ENCODE measurements around the gene PDCD6IP. TPM values are rescaled to one million over a fixed set of nuclear protein-coding genes. Genes with fewer than 3 reads are reported as not detected.

PDCD6IP gene
- total RNA-seq, 2 donors from 2014 or later, result 120 to 134 TPM

DNA sequence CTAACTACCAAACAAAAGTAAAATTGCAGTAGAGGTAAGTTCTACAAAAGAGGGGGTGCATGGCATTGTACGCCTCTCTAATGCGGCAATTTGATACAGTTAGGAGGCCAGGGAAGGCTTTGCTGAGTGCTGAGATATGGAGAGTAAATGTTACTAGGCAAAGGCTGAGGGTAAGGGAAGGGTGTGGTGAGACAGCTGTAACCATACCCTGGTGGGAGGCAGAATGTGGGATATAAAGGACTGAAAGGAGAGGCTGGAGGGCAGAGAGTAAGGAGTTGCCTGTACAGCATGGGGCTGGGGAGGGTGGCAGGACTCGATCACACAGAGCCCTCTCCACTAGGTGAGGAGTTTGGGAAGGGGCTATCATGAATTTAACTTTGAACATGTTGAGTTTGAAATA lies 106.3 kb downstream of the PDCD6IP start:
- no peak overlapping the region for H3K9ac ChIP-seq (ENCODE audit: extremely low read depth, low read length, poor library complexity, severe bottlenecking)
- no peaks in the 10 kb centered on the region for H3K4me1 ChIP-seq (ENCODE audit: control insufficient read depth, insufficient read depth, low read length)
- Mint-ChIP-seq H3K4me1 (no peaks in the 10 kb centered on the region), H3K27me3 (ENCODE audit: insufficient read depth) (no peaks in the 10 kb centered on the region), H3K9me3 (no peaks in the 10 kb centered on the region), H3K27ac (no peak overlapping the region), H3K36me3 (ENCODE audit: low read depth) (no peaks in the 10 kb centered on the region), H3K4me3 (no peak overlapping the region)
- H3K27ac ChIP-seq (ENCODE audit: low read depth, low read length), result no peak overlapping the region
- no peak for DNase-seq
- no peak overlapping the region for H3K4me3 ChIP-seq (ENCODE audit: low read length)
- 87 to 92% methylated on average over 3 of the region's 3 CpGs for WGBS, 2 experiments (ENCODE audit: insufficient coverage in 1 of 2, insufficient read length in 1 of 2)
- no peaks in the 10 kb centered on the region for H3K27me3 ChIP-seq (ENCODE audit: control insufficient read depth, insufficient read depth, low read length, poor library complexity, severe bottlenecking)
- no peaks in the 10 kb centered on the region for H3K9me3 ChIP-seq (ENCODE audit: control insufficient read depth, low read length)
- no peaks in the 10 kb centered on the region for H3K36me3 ChIP-seq (ENCODE audit: control insufficient read depth, insufficient read depth, low read length)
- TF ChIP-seq, protein P1, sequence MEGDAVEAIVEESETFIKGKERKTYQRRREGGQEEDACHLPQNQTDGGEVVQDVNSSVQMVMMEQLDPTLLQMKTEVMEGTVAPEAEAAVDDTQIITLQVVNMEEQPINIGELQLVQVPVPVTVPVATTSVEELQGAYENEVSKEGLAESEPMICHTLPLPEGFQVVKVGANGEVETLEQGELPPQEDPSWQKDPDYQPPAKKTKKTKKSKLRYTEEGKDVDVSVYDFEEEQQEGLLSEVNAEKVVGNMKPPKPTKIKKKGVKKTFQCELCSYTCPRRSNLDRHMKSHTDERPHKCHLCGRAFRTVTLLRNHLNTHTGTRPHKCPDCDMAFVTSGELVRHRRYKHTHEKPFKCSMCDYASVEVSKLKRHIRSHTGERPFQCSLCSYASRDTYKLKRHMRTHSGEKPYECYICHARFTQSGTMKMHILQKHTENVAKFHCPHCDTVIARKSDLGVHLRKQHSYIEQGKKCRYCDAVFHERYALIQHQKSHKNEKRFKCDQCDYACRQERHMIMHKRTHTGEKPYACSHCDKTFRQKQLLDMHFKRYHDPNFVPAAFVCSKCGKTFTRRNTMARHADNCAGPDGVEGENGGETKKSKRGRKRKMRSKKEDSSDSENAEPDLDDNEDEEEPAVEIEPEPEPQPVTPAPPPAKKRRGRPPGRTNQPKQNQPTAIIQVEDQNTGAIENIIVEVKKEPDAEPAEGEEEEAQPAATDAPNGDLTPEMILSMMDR (conservative IDR thresholded peaks at IDR 0.05), result no peak

DNA sequence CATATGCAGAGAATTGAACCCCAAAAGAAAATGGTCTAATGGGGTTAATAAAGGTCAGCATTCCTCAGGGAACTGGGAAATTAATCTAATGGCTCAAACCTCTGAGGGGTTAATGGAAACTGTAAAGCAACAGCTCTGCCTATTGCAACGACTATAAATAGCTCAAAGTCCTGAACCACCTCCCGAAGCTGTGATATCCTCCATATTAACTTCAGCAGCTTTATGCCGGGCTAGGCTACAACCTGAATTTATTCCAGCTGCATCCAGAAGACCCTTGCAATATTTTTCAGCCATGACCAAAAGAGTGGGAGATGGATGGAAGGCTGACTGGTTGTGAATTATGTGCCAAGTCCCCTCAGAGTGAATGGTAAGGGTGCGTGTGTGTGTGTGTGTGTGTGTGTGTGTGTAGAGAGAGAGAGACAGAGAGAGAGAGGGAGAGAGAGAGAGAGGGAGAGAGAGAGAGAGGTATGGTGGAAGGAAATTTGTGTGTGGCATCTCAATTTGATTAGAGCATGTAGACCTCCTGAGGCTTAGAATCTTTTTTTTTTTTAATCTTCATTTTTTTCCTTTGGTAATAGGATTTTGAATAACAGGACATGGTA lies 109.9 kb downstream of the PDCD6IP start:
- Histone ChIP-seq H3K36me3 (ENCODE audit: control insufficient read depth, insufficient read depth, low read length) (no peaks in the 10 kb centered on the region), H3K9ac (ENCODE audit: extremely low read depth, low read length, poor library complexity, severe bottlenecking) (no peak overlapping the region), H3K9me3 (ENCODE audit: control insufficient read depth, low read length) (no peaks in the 10 kb centered on the region), H3K4me1 (ENCODE audit: control insufficient read depth, insufficient read depth, low read length) (no peaks in the 10 kb centered on the region), H3K27ac (ENCODE audit: low read depth, low read length) (no peak overlapping the region), H3K27me3 (ENCODE audit: control insufficient read depth, insufficient read depth, low read length, poor library complexity, severe bottlenecking) (no peaks in the 10 kb centered on the region), H3K4me3 (ENCODE audit: low read length) (no peak overlapping the region)
- Mint-ChIP-seq H3K9me3 (no peaks in the 10 kb centered on the region), H3K27ac (no peak overlapping the region), H3K27me3 (ENCODE audit: insufficient read depth) (peaks cover 7% of the 10 kb centered on the region), H3K36me3 (ENCODE audit: low read depth) (no peaks in the 10 kb centered on the region), H3K4me1 (no peaks in the 10 kb centered on the region), H3K4me3 (no peak overlapping the region)
- no peak for DNase-seq
- TF ChIP-seq, protein P1 (conservative IDR thresholded peaks at IDR 0.05), result no peak
- 61 to 81% methylated on average over 4 of the region's 4 CpGs for WGBS, 2 experiments (ENCODE audit: insufficient coverage in 1 of 2, insufficient read length in 1 of 2)

DNA sequence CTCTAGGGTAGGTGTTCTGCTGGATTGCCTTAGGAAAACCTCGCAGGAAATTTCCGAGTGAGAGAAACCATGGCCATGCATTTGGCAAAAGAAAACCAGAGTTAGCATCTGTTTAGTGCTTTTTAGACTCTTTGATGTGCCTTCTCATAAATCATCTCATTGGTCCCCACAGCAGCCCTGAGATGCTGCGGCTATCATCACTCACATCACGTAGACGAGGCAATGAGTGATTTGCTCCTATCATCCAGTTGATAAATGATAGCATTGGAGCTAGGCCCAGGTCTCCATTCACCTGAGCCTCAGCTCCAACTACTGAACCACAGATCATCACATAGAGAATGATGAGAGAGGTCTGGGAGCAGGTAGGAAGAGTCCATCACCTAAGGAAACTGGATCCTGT lies 111.1 kb downstream of the PDCD6IP start:
- Mint-ChIP-seq H3K9me3 (no peaks in the 10 kb centered on the region), H3K27me3 (ENCODE audit: insufficient read depth) (peaks cover 7% of the 10 kb centered on the region), H3K27ac (no peak overlapping the region), H3K36me3 (ENCODE audit: low read depth) (no peaks in the 10 kb centered on the region), H3K4me1 (peaks cover 4% of the 10 kb centered on the region), H3K4me3 (no peak overlapping the region)
- no peak overlapping the region for H3K9ac ChIP-seq (ENCODE audit: extremely low read depth, low read length, poor library complexity, severe bottlenecking)
- TF ChIP-seq, protein P1 (conservative IDR thresholded peaks at IDR 0.05), result no peak
- no peak overlapping the region for H3K4me3 ChIP-seq (ENCODE audit: low read length)
- no peak for DNase-seq
- no peaks in the 10 kb centered on the region for H3K27me3 ChIP-seq (ENCODE audit: control insufficient read depth, insufficient read depth, low read length, poor library complexity, severe bottlenecking)
- no peaks in the 10 kb centered on the region for H3K9me3 ChIP-seq (ENCODE audit: control insufficient read depth, low read length)
- H3K36me3 ChIP-seq (ENCODE audit: control insufficient read depth, insufficient read depth, low read length), result no peaks in the 10 kb centered on the region
- 84 to 89% methylated on average over 5 of the region's 5 CpGs for WGBS, 2 experiments (ENCODE audit: insufficient coverage in 1 of 2, insufficient read length in 1 of 2)
- H3K4me1 ChIP-seq (ENCODE audit: control insufficient read depth, insufficient read depth, low read length), result peaks cover 1% of the 10 kb centered on the region
- no peak overlapping the region for H3K27ac ChIP-seq (ENCODE audit: low read depth, low read length)
